ENCODE results near the gene RAB6B.

The RAB6B gene

DNA sequence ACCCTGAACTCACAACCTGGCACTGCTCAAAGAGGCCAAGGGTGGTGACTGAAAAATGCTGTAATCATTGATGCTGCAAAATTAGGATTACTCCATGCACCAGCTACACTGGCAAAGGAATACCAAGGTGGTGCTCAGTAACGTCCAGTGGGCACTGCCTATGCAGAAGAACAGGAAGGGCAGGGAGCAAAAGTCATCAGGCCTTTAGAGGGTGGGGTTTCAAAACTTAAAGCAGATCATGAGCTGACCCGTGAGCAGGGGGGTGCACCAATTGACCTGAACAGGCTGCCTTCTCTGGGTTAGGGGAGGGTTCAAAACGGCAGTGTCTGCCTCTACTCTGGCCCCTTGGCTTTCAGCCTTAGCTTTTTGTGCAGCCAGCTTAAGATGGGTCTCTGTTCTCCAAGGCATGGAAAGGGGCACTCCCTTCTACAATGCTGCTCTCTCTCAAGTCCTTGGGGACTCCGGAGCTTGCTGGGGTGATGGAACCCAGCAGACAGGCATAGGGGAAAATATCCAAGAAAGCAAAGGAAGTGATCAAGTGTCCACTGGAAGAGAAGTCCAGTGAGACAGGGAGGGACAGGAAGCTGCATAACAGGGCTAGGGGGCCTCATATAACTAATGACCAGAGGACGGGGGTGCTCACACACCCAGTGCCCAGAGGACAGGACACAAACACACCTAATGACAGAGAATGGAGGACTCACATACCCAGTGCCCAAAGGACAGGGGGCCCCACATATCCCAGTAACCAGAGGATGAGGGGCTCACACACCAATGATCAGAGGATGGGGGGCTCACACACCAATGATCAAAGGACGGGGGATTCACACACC, 11.4 kb downstream of the RAB6B start:
- CTCF ChIA-PET = interaction anchor here (0.5 kb wide), 1 partner anchor 663 kb away, joined by 3 read pairs; no protein-coding TSS in a partner anchor
- peaks cover 0 to 9% of the 10 kb centered on the region in 2 experiments; a peak in 1 of 3 replicates for H3K36me3 ChIP-seq (ENCODE audit: control insufficient read depth in 2 of 2, insufficient read depth in 1 of 2, low read length in 2 of 2)
- TF ChIP-seq ZNF132 (tag by site-specific recombination; IDR thresholded peaks at IDR 0.05; ENCODE audit: borderline replicate concordance) = no peak
- TF ChIP-seq FEZF1 (tag by site-specific recombination; IDR thresholded peaks at IDR 0.05) = no peak
- POLR2A ChIA-PET = no interaction called here
- no peak overlapping the region for H3K4me3 ChIP-seq (ENCODE audit: low read depth, low read length)
- H3K9me3 ChIP-seq (ENCODE audit: control insufficient read depth, insufficient read depth, low read depth, low read length) = no peaks in the 10 kb centered on the region
- no peaks in the 10 kb centered on the region for H3K4me1 ChIP-seq (ENCODE audit: control insufficient read depth, insufficient read depth, low read length)
- no peak overlapping the region for H3K27ac ChIP-seq (ENCODE audit: extremely low read depth, low read depth, low read length)

DNA sequence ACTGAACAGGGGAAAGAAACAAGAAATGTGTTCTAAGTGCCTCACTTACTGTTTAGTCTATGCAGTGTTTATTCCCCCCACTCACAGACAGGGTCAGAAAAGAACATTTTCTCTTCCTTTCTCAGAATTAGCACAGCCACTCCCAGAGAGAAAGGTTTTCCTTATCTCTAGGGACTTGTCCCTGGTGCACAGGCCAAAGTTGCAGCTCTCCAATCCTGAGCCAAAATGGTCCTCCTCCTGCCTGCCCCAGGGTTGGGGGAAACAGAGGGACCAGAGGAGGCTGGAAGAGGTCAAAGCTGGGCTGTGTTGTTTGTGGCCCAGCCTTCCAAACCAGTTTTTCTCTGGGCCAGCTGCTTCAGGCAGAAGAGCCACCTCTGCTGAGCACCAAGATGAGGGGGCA, 12.0 kb downstream of the RAB6B start:
- no peak overlapping the region for H3K27ac ChIP-seq (ENCODE audit: extremely low read depth, low read depth, low read length)
- ChIA-PET POLR2A (no interaction called here), CTCF (interaction anchor here (0.5 to 0.6 kb wide), 2 partner anchors 65 to 663 kb away, joined by 3 to 5 read pairs; no protein-coding TSS in a partner anchor)
- no peaks in the 10 kb centered on the region for H3K9me3 ChIP-seq (ENCODE audit: control insufficient read depth, insufficient read depth, low read depth, low read length)
- H3K36me3 ChIP-seq (ENCODE audit: control insufficient read depth in 2 of 2, insufficient read depth in 1 of 2, low read length in 2 of 2) = peaks cover 0 to 9% of the 10 kb centered on the region in 2 experiments; a peak in 1 of 3 replicates
- H3K4me1 ChIP-seq (ENCODE audit: control insufficient read depth, insufficient read depth, low read length) = no peaks in the 10 kb centered on the region
- H3K4me3 ChIP-seq (ENCODE audit: low read depth, low read length) = no peak overlapping the region
- no peak for TF ChIP-seq ZBTB7A (tag by site-specific recombination; IDR thresholded peaks at IDR 0.05; ENCODE audit: low read depth)

DNA sequence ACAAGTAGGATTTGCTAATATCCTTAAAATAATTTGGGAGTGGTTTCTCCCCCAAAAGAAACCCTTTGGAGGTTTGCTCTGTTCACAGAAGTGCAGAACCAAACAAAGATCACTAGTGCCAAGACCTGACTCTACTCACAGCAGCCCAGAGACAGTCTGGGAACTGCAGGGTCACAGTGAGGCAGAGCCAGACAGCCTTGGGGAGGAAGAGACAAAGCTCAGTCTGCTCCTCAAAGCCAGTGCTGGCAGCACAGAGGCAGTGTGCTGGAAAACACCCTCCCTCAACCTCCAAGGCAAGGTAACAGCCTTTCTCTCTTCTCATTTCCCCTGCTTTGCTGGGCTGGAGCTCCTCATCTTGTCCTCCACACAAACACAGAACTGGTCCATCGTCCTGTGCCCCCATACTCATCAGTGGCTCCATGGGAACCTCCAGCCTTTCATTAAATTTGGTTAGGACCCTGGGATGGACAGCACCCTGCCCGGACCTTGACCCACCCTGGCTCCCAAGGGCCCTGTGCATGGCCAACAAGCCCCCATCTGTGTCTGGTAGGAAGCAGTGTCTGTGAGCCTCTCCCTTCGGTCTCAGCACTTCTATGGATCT, 12.6 kb downstream of the RAB6B start:
- H3K4me1 ChIP-seq (ENCODE audit: control insufficient read depth, insufficient read depth, low read length) = no peaks in the 10 kb centered on the region
- H3K4me3 ChIP-seq (ENCODE audit: low read depth, low read length) = no peak overlapping the region
- no peak overlapping the region for H3K27ac ChIP-seq (ENCODE audit: extremely low read depth, low read depth, low read length)
- TF ChIP-seq ZNF311 (tag by site-specific recombination; IDR thresholded peaks at IDR 0.05; ENCODE audit: borderline replicate concordance) (no peak), ZNF555 (tag by site-specific recombination; conservative IDR thresholded peaks at IDR 0.05) (no peak), ZNF133 (tag by site-specific recombination; IDR thresholded peaks at IDR 0.05) (no peak), ZNF785 (tag by site-specific recombination; IDR thresholded peaks at IDR 0.05) (no peak), ZNF138 (tag by site-specific recombination; IDR thresholded peaks at IDR 0.05; ENCODE audit: borderline replicate concordance) (no peak), ZNF248 (tag by site-specific recombination; IDR thresholded peaks at IDR 0.05) (no peak), ZNF843 (tag by site-specific recombination; IDR thresholded peaks at IDR 0.05) (no peak), ZNF660 (tag by site-specific recombination; IDR thresholded peaks at IDR 0.05) (no peak), ZNF623 (tag by site-specific recombination; IDR thresholded peaks at IDR 0.05) (no peak), KLF16 (tag by site-specific recombination; IDR thresholded peaks at IDR 0.05) (no peak), ZNF416 (tag by site-specific recombination; IDR thresholded peaks at IDR 0.05) (no peak)
- TF ChIP-seq, protein P1, sequence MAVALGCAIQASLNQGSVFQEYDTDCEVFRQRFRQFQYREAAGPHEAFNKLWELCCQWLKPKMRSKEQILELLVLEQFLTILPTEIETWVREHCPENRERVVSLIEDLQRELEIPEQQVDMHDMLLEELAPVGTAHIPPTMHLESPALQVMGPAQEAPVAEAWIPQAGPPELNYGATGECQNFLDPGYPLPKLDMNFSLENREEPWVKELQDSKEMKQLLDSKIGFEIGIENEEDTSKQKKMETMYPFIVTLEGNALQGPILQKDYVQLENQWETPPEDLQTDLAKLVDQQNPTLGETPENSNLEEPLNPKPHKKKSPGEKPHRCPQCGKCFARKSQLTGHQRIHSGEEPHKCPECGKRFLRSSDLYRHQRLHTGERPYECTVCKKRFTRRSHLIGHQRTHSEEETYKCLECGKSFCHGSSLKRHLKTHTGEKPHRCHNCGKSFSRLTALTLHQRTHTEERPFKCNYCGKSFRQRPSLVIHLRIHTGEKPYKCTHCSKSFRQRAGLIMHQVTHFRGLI (tag by site-specific recombination; IDR thresholded peaks at IDR 0.05) = no peak
- TF ChIP-seq, protein P2, sequence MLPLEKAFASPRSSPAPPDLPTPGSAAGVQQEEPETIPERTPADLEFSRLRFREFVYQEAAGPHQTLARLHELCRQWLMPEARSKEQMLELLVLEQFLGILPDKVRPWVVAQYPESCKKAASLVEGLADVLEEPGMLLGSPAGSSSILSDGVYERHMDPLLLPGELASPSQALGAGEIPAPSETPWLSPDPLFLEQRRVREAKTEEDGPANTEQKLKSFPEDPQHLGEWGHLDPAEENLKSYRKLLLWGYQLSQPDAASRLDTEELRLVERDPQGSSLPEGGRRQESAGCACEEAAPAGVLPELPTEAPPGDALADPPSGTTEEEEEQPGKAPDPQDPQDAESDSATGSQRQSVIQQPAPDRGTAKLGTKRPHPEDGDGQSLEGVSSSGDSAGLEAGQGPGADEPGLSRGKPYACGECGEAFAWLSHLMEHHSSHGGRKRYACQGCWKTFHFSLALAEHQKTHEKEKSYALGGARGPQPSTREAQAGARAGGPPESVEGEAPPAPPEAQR (tag by site-specific recombination; IDR thresholded peaks at IDR 0.05) = no peak
- TF ChIP-seq, protein P3, sequence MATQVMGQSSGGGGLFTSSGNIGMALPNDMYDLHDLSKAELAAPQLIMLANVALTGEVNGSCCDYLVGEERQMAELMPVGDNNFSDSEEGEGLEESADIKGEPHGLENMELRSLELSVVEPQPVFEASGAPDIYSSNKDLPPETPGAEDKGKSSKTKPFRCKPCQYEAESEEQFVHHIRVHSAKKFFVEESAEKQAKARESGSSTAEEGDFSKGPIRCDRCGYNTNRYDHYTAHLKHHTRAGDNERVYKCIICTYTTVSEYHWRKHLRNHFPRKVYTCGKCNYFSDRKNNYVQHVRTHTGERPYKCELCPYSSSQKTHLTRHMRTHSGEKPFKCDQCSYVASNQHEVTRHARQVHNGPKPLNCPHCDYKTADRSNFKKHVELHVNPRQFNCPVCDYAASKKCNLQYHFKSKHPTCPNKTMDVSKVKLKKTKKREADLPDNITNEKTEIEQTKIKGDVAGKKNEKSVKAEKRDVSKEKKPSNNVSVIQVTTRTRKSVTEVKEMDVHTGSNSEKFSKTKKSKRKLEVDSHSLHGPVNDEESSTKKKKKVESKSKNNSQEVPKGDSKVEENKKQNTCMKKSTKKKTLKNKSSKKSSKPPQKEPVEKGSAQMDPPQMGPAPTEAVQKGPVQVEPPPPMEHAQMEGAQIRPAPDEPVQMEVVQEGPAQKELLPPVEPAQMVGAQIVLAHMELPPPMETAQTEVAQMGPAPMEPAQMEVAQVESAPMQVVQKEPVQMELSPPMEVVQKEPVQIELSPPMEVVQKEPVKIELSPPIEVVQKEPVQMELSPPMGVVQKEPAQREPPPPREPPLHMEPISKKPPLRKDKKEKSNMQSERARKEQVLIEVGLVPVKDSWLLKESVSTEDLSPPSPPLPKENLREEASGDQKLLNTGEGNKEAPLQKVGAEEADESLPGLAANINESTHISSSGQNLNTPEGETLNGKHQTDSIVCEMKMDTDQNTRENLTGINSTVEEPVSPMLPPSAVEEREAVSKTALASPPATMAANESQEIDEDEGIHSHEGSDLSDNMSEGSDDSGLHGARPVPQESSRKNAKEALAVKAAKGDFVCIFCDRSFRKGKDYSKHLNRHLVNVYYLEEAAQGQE (tag by site-specific recombination; IDR thresholded peaks at IDR 0.05) = no peak
- H3K9me3 ChIP-seq (ENCODE audit: control insufficient read depth, insufficient read depth, low read depth, low read length) = no peaks in the 10 kb centered on the region
- POLR2A ChIA-PET = no interaction called here
- H3K36me3 ChIP-seq (ENCODE audit: control insufficient read depth in 2 of 2, insufficient read depth in 1 of 2, low read length in 2 of 2) = peaks cover 0 to 9% of the 10 kb centered on the region in 2 experiments; a peak in 1 of 3 replicates
- CTCF ChIA-PET = interaction anchor here (0.5 to 0.6 kb wide), 2 partner anchors 65 to 664 kb away, joined by 3 to 5 read pairs; no protein-coding TSS in a partner anchor

Data from HEK293 (cell line).